HCT116 (cell line): ENCODE results near the gene RAB3C. TPM values are rescaled to one million over a fixed set of nuclear protein-coding genes. Genes with fewer than 3 reads are reported as not detected.

Source experiments
- ATAC-seq: fragments of 200-7000 bp; cut with Tn5 transposase; 2 replicates; pipeline ENCODE4 v1.9.1; 2020; ENCODE audit warnings: mild to moderate bottlenecking, moderate library complexity
- BruUV-seq: library from RNA; stranded (reverse); fragments of 400-500 nt; replicated peaks from 2 replicates; lab custom pipeline; 2021; lab: Mats Ljungman, UMichigan
- CTCF ChIA-PET: fragments of 300-600 bp; sonication (Branson Sonifier 250); formaldehyde crosslinking; loops from one replicate; lab custom pipeline; 2021; ENCODE audit warnings: antibody characterized with exemption; lab: Charles Lee
- POLR2A ChIA-PET: fragments of 300-600, 350-600 bp; sonication (Branson Sonifier 250); formaldehyde crosslinking; loops from one replicate; lab custom pipeline; 2021; ENCODE audit warnings: antibody characterized with exemption; lab: Charles Lee
- RAD21 ChIA-PET, 2 experiments: fragments of 300-600 bp; sonication (Branson Sonifier 250); formaldehyde crosslinking; loops; one replicate each; lab custom pipeline; 2023; ENCODE audit warnings: low total read pairs in 2 of 2; ENCODE audit not compliant: uncharacterized antibody in 2 of 2, unreplicated experiment in 2 of 2, low non-redundant PET in 1 of 2; lab: Charles Lee
- DNase-seq: peaks from one replicate; pipeline ENCODE4 v3.0.0-alpha.2; 2010; ENCODE audit warnings: low read depth, low spot score
- H2AFZ ChIP-seq: fragments of 200-600 bp; shearing (Covaris generic), sonication (generic); 2 replicates; pipeline ENCODE4 v1.6.1; 2017; ENCODE audit warnings: low read depth, mixed run types, mixed read lengths, antibody characterized with exemption, low read length; ENCODE audit not compliant: poor library complexity, severe bottlenecking
- H3K27ac ChIP-seq: 2 replicates; pipeline ENCODE4 v1.5.1; 2012; ENCODE audit warnings: low read depth, low read length
- H3K27me3 ChIP-seq: fragments of 200-600 bp; sonication (generic); 2 replicates; pipeline ENCODE4 v1.6.1; 2016; ENCODE audit warnings: mixed run types, low read length, mixed read lengths; ENCODE audit not compliant: insufficient read depth
- H3K36me3 ChIP-seq, 2 experiments: fragments of 200-500 bp in 1 of 2; fragments of 200-600 bp in 1 of 2; sonication (Bioruptor generic) in 1 of 2; sonication (generic) in 1 of 2; 2 replicates each; pipeline versions ENCODE4 v1.5.1 to v1.6.1; 2014 to 2016; ENCODE audit warnings: low read length in 2 of 2, inconsistent platforms in 1 of 2, mixed read lengths in 1 of 2, mixed run types in 1 of 2; ENCODE audit not compliant: insufficient read depth in 2 of 2, control insufficient read depth in 1 of 2
- H3K4me1 ChIP-seq, 2 experiments: fragments of 200-600 bp in 1 of 2; sonication (generic) in 1 of 2; 2 replicates each; pipeline versions ENCODE4 v1.5.1 to v1.6.1; 2012 to 2017; ENCODE audit warnings: low read length in 2 of 2, inconsistent platforms in 1 of 2, mild to moderate bottlenecking in 1 of 2, mixed read lengths in 1 of 2, mixed run types in 1 of 2, moderate library complexity in 1 of 2; ENCODE audit not compliant: insufficient read depth in 2 of 2, control insufficient read depth in 1 of 2
- H3K4me2 ChIP-seq: fragments of 200-600 bp; sonication (generic); 2 replicates; pipeline ENCODE4 v1.6.1; 2017; ENCODE audit warnings: mixed run types, low read length, mixed read lengths
- H3K4me3 ChIP-seq, 2 experiments: fragments of 200-600 bp in 1 of 2; sonication (generic) in 1 of 2; replicated peaks in 1 of 2; 2 replicates each; pipeline ENCODE4 v1.5.1; 2011 to 2016; ENCODE audit warnings: low read length in 2 of 2, control low read depth in 1 of 2, low read depth in 1 of 2, mild to moderate bottlenecking in 1 of 2, mixed read lengths in 1 of 2, mixed run types in 1 of 2
- H3K79me2 ChIP-seq: fragments of 200-600 bp; sonication (generic); 2 replicates; pipeline ENCODE4 v1.6.1; 2017; ENCODE audit warnings: mild to moderate bottlenecking, mixed run types, low read length, moderate library complexity, mixed read lengths; ENCODE audit not compliant: insufficient read depth
- H3K9ac ChIP-seq: fragments of 200-600 bp; sonication (generic); 2 replicates; pipeline ENCODE4 v1.6.1; 2016; ENCODE audit warnings: low read length, mixed read lengths
- H3K9me2 ChIP-seq: fragments of 200-600 bp; sonication (generic), shearing (Covaris generic); 2 replicates; pipeline ENCODE4 v1.6.1; 2017; ENCODE audit warnings: mixed run types, mild to moderate bottlenecking, moderate library complexity; ENCODE audit not compliant: insufficient read depth
- H3K9me3 ChIP-seq, 2 experiments: fragments of 200-500 bp in 1 of 2; fragments of 200-600 bp in 1 of 2; sonication (Bioruptor generic) in 1 of 2; sonication (generic) in 1 of 2; 2 replicates each; pipeline ENCODE4 v1.6.1; 2014 to 2017; ENCODE audit warnings: low read length in 2 of 2, mixed read lengths in 2 of 2, inconsistent platforms in 1 of 2, low read depth in 1 of 2, mild to moderate bottlenecking in 1 of 2, mixed run types in 1 of 2, moderate library complexity in 1 of 2; ENCODE audit not compliant: control insufficient read depth in 1 of 2, insufficient read depth in 1 of 2
- H4K20me1 ChIP-seq: fragments of 200-600 bp; sonication (generic), shearing (Covaris generic); 2 replicates; pipeline ENCODE4 v1.6.1; 2017; ENCODE audit warnings: mixed run types, mild to moderate bottlenecking, moderate library complexity; ENCODE audit not compliant: insufficient read depth
- CEBPB ChIP-seq: IDR thresholded peaks from 2 replicates; pipeline ENCODE4 v1.6.1; 2012; ENCODE audit warnings: low read depth
- EGR1 ChIP-seq: IDR thresholded peaks from 2 replicates; pipeline ENCODE4 v1.6.1; 2012; ENCODE audit warnings: low read depth
- ELF1 ChIP-seq: IDR thresholded peaks from 2 replicates; pipeline ENCODE4 v1.6.1; 2012; ENCODE audit warnings: low read depth, borderline replicate concordance
- EZH2 ChIP-seq: fragments of 200-600 bp; sonication (generic); IDR thresholded peaks from 2 replicates; pipeline ENCODE4 v1.6.1; 2017; ENCODE audit warnings: antibody characterized with exemption, mixed run types
- EZH2phosphoT487 ChIP-seq: fragments of 200-600 bp; IDR thresholded peaks from 2 replicates; pipeline ENCODE4 v1.6.1; 2018; ENCODE audit warnings: antibody characterized with exemption, borderline replicate concordance
- FOSL1 ChIP-seq: IDR thresholded peaks from 2 replicates; pipeline ENCODE4 v1.6.1; 2012; ENCODE audit warnings: low read depth
- JUND ChIP-seq: IDR thresholded peaks from 2 replicates; pipeline ENCODE4 v1.6.1; 2012
- POLR2A ChIP-seq: IDR thresholded peaks from 2 replicates; pipeline ENCODE4 v1.7.0; 2011; ENCODE audit warnings: borderline replicate concordance; ENCODE audit not compliant: insufficient read depth, insufficient read length; ENCODE audit errors: extremely low read depth
- POLR2AphosphoS5 ChIP-seq: IDR thresholded peaks from 2 replicates; pipeline ENCODE4 v1.6.1; 2011; ENCODE audit warnings: mild to moderate bottlenecking, low read depth, low read length, moderate library complexity
- RAD21 ChIP-seq: IDR thresholded peaks from 2 replicates; pipeline ENCODE4 v1.6.1; 2012; ENCODE audit warnings: low read depth, mild to moderate bottlenecking
- REST ChIP-seq: IDR thresholded peaks from 2 replicates; pipeline ENCODE4 v1.6.1; 2012; ENCODE audit warnings: low read depth
- SP1 ChIP-seq: IDR thresholded peaks from 2 replicates; pipeline ENCODE4 v1.6.1; 2012; ENCODE audit warnings: low read depth
- SRF ChIP-seq: IDR thresholded peaks from 2 replicates; pipeline ENCODE4 v1.6.1; 2012; ENCODE audit warnings: low read depth
- TCF7L2 ChIP-seq: IDR thresholded peaks from 2 replicates; pipeline ENCODE4 v1.7.0; 2011; ENCODE audit warnings: borderline replicate concordance, inconsistent platforms; ENCODE audit not compliant: insufficient read depth, insufficient read length; ENCODE audit errors: extremely low read depth
- YY1 ChIP-seq: IDR thresholded peaks from 2 replicates; pipeline ENCODE4 v1.6.1; 2011; ENCODE audit warnings: low read length, low read depth, moderate library complexity, mild to moderate bottlenecking; ENCODE audit not compliant: insufficient replicate concordance; ENCODE audit errors: extremely low read depth
- ZNF274 ChIP-seq: fragments of 200-500 bp; sonication (Bioruptor generic); IDR thresholded peaks from 2 replicates; pipeline ENCODE4 v1.6.1; 2014; ENCODE audit warnings: mild to moderate bottlenecking, low read depth, low read length, inconsistent platforms
- intact Hi-C: fragments of 100-400 bp; cut with micrococcal nuclease; formaldehyde crosslinking; loops from 2 replicates; pipeline ENCODE4 v1.10.0; 2022
- total RNA-seq: library from RNA; stranded (reverse); gene quantifications from one replicate; pipeline ENCODE4 v1.2.1, GENCODE V29; 2021; ENCODE audit not compliant: unreplicated experiment

Gene RAB3C
- total RNA-seq, 1 experiment from 2014 or later: not detected

GRCh38 chr5:58842852-58843251 is 260.0 kb downstream of the RAB3C start (continued):
- TF ChIP-seq EZH2 (no peak), JUND (no peak)

- intact Hi-C loops: loop anchor here (5.0 kb wide), 1 partner anchor 357 kb away; no protein-coding TSS in a partner anchor
- no peak for ATAC-seq
- CTCF ChIA-PET: interaction anchor here (0.7 kb wide), 1 partner anchor 10 kb away, joined by 3 read pairs; no protein-coding TSS in a partner anchor
- Histone ChIP-seq H4K20me1 (no peaks in the 10 kb centered on the region), H3K9me2 (no peaks in the 10 kb centered on the region), H3K36me3 (no peaks in the 10 kb centered on the region)
- no TSS peak for BruUV-seq
- TF ChIP-seq SRF (no peak), SP1 (no peak), EZH2 (no peak), ZNF274 (no peak), POLR2AphosphoS5 (no peak), RAD21 (no peak), CEBPB (no peak), EGR1 (no peak), JUND (no peak), EZH2phosphoT487 (no peak)
- TF ChIP-seq, all 23 proteins: peak for 0
- Histone ChIP-seq H3K27me3 (no peaks in the 10 kb centered on the region), H3K4me3 (no peak overlapping the region), H3K4me1 (no peaks in the 10 kb centered on the region), H3K9ac (no peak overlapping the region), H2AFZ (no peak overlapping the region), H3K79me2 (no peaks in the 10 kb centered on the region), H3K4me2 (no peak overlapping the region), H3K9me3 (no peaks in the 10 kb centered on the region), H3K27ac (no peak overlapping the region)
- RAD21 ChIA-PET: no interaction called here
- POLR2A ChIA-PET: no interaction called here
- no peak for DNase-seq
These were observed 261.5 kb downstream of the RAB3C start for GRCh38 chr5:58844395-58844794.

GRCh38 chr5:58847041-58847440 is 264.2 kb downstream of the RAB3C start:
- H3K27ac ChIP-seq: no peak overlapping the region
- H2AFZ ChIP-seq: no peak overlapping the region
- H3K79me2 ChIP-seq: no peaks in the 10 kb centered on the region
- H3K4me1 ChIP-seq: no peaks in the 10 kb centered on the region
- H3K4me3 ChIP-seq: no peak overlapping the region
- no peaks in the 10 kb centered on the region for H3K36me3 ChIP-seq
- ATAC-seq: no peak
- H3K9me2 ChIP-seq: no peaks in the 10 kb centered on the region
- H3K27me3 ChIP-seq: peaks cover 12% of the 10 kb centered on the region; the same call in 1 of the 2 replicates
- BruUV-seq: no TSS peak
- intact Hi-C loops: no loop called here
- POLR2A ChIA-PET: no interaction called here
- H4K20me1 ChIP-seq: no peaks in the 10 kb centered on the region
- TF ChIP-seq RAD21 (no peak), ELF1 (no peak), ZNF274 (no peak), REST (no peak), TCF7L2 (no peak), POLR2A (no peak), FOSL1 (no peak), YY1 (no peak), SP1 (no peak)
- TF ChIP-seq, all 23 proteins: peak for 0
- H3K9me3 ChIP-seq: no peaks in the 10 kb centered on the region
- no peak for DNase-seq
- H3K4me2 ChIP-seq: no peak overlapping the region
- H3K9ac ChIP-seq: no peak overlapping the region
- CTCF ChIA-PET: interaction anchor here (5.1 kb wide), 1 partner anchor 347 kb away, joined by 83 read pairs; no protein-coding TSS in a partner anchor
- RAD21 ChIA-PET: no interaction called here
